WI38 (cell line): ENCODE results near the gene ST8SIA1.

Source experiments
- H3K4me3 ChIP-seq: 2 replicates; pipeline ENCODE4 v1.5.1; 2011; ENCODE audit warnings: low read depth, mild to moderate bottlenecking, control low read depth, low read length
- CTCF ChIP-seq: IDR thresholded peaks from 2 replicates; pipeline ENCODE4 v1.5.1; 2012; ENCODE audit warnings: low read depth, mild to moderate bottlenecking, control low read depth, low read length

The ST8SIA1 gene

GRCh38 chr12:22299294-22299912 lies 35.1 kb downstream of the ST8SIA1 start:
- no peak overlapping the region for H3K4me3 ChIP-seq
- TF ChIP-seq CTCF: no peak

GRCh38 chr12:22289250-22289649 lies 45.3 kb downstream of the ST8SIA1 start:
- no peak overlapping the region for H3K4me3 ChIP-seq
- no peak for TF ChIP-seq CTCF

- no peak for TF ChIP-seq CTCF
- no peak overlapping the region for H3K4me3 ChIP-seq
Observed at GRCh38 chr12:22287776-22288621, 46.5 kb downstream of the ST8SIA1 start.

GRCh38 chr12:22287101-22287500 lies 47.4 kb downstream of the ST8SIA1 start:
- TF ChIP-seq CTCF: no peak
- no peak overlapping the region for H3K4me3 ChIP-seq

- H3K4me3 ChIP-seq: no peak overlapping the region
- no peak for TF ChIP-seq CTCF
Observed at GRCh38 chr12:22286569-22286968, 47.9 kb downstream of the ST8SIA1 start.

- no peak for TF ChIP-seq CTCF
- H3K4me3 ChIP-seq: no peak overlapping the region
Observed at GRCh38 chr12:22285846-22286245, 48.7 kb downstream of the ST8SIA1 start.

GRCh38 chr12:22284871-22285270 lies 49.6 kb downstream of the ST8SIA1 start:
- no peak overlapping the region for H3K4me3 ChIP-seq
- TF ChIP-seq CTCF: no peak
